GM19193 (cell line): ENCODE measurements around the gene DYNLT5.

ENCODE experiments used
- POLR2A ChIP-seq: IDR thresholded peaks from 4 replicates; pipeline ENCODE4 v1.6.1; 2011; ENCODE audit not compliant: insufficient read depth, insufficient read length; ENCODE audit errors: extremely low read depth

DYNLT5 gene

GRCh38 chr1:66752000-66752592 is at the start of gene DYNLT5:
Gene DYNLT5, plus strand, starts transcription at chr1:66752459. Its CDS starts 2,200 bp downstream, at chr1:66754659.
- TF ChIP-seq POLR2A, result no peak

GRCh38 chr1:66704177-66704875 is 47.9 kb upstream of the DYNLT5 start:
- no peak for TF ChIP-seq POLR2A

- TF ChIP-seq POLR2A, result no peak
Observed at GRCh38 chr1:66705110-66705509, 47.1 kb upstream of the DYNLT5 start.

GRCh38 chr1:66711420-66711819 is 40.8 kb upstream of the DYNLT5 start:
- no peak for TF ChIP-seq POLR2A

- TF ChIP-seq POLR2A, result no peak
Observed at GRCh38 chr1:66712839-66713238, 39.4 kb upstream of the DYNLT5 start.

GRCh38 chr1:66723985-66724384 is 28.3 kb upstream of the DYNLT5 start:
- no peak for TF ChIP-seq POLR2A

- no peak for TF ChIP-seq POLR2A
Observed at GRCh38 chr1:66725885-66726665, 26.2 kb upstream of the DYNLT5 start.

- no peak for TF ChIP-seq POLR2A
Observed at GRCh38 chr1:66728021-66728420, 24.2 kb upstream of the DYNLT5 start.

- no peak for TF ChIP-seq POLR2A
Observed at GRCh38 chr1:66729119-66729518, 23.1 kb upstream of the DYNLT5 start.

GRCh38 chr1:66729523-66729922 is 22.7 kb upstream of the DYNLT5 start:
- TF ChIP-seq POLR2A, result no peak

- no peak for TF ChIP-seq POLR2A
Observed at GRCh38 chr1:66730462-66730861, 21.8 kb upstream of the DYNLT5 start.

- TF ChIP-seq POLR2A, result no peak
Observed at GRCh38 chr1:66731170-66731865, 20.9 kb upstream of the DYNLT5 start.

- no peak for TF ChIP-seq POLR2A
Observed at GRCh38 chr1:66732407-66733166, 19.7 kb upstream of the DYNLT5 start.

GRCh38 chr1:66733348-66734017 is 18.8 kb upstream of the DYNLT5 start:
- no peak for TF ChIP-seq POLR2A
